ENCODE measurements around the gene BABAM2.

DNA sequence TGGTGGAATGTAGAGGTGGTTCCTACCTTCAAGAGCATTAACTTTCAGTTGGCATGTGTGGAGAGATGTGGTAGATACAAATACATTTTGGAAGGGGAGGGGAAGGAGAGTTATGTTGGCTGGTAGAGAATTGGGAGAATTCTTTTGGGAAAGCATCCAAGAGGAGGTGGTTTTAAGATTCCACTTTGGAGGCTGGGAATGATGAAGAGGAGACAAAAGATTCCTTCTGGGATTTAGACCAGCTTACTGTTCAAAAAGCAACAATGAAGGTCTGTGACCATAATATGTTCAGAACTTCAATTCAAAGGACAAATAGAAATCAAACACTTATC is 381.4 kb downstream of the BABAM2 start:
- TF ChIP-seq, protein P1, sequence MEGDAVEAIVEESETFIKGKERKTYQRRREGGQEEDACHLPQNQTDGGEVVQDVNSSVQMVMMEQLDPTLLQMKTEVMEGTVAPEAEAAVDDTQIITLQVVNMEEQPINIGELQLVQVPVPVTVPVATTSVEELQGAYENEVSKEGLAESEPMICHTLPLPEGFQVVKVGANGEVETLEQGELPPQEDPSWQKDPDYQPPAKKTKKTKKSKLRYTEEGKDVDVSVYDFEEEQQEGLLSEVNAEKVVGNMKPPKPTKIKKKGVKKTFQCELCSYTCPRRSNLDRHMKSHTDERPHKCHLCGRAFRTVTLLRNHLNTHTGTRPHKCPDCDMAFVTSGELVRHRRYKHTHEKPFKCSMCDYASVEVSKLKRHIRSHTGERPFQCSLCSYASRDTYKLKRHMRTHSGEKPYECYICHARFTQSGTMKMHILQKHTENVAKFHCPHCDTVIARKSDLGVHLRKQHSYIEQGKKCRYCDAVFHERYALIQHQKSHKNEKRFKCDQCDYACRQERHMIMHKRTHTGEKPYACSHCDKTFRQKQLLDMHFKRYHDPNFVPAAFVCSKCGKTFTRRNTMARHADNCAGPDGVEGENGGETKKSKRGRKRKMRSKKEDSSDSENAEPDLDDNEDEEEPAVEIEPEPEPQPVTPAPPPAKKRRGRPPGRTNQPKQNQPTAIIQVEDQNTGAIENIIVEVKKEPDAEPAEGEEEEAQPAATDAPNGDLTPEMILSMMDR (IDR thresholded peaks at IDR 0.05): no peak
- TF ChIP-seq EZH2 (IDR thresholded peaks at IDR 0.05) (no peak), EZH2phosphoT487 (IDR thresholded peaks at IDR 0.05) (no peak)

Measured in neural progenitor cell (in vitro differentiated cells).